Caco-2 (cell line): ENCODE measurements around the gene MAN1C1. TPM values are rescaled to one million over a fixed set of nuclear protein-coding genes. Genes with fewer than 3 reads are reported as not detected.

Source experiments
- BruUV-seq: library from RNA; stranded (reverse); fragments of 400-500 nt; replicated peaks from 2 replicates; lab custom pipeline; 2021; lab: Mats Ljungman, UMichigan
- CTCF ChIA-PET: fragments of 300-600 bp; sonication (Branson Sonifier 250); formaldehyde crosslinking; loops from one replicate; lab custom pipeline; 2022; ENCODE audit warnings: antibody characterized with exemption; lab: Charles Lee
- POLR2A ChIA-PET: fragments of 300-600 bp; sonication (Branson Sonifier 250); formaldehyde crosslinking; loops from one replicate; lab custom pipeline; 2022; ENCODE audit warnings: antibody characterized with exemption; lab: Charles Lee
- DNase-seq, 2 experiments: peaks; one replicate each; pipeline versions ENCODE4 v3.0.0 to v3.0.0-alpha.2; 2020 to 2022
- H3K27me3 ChIP-seq: replicated peaks from 2 replicates; pipeline ENCODE4 v1.6.0; 2011; ENCODE audit warnings: low read length; ENCODE audit not compliant: control insufficient read depth, insufficient read depth
- H3K36me3 ChIP-seq: 2 replicates; pipeline ENCODE4 v1.5.1; 2011; ENCODE audit warnings: low read length; ENCODE audit not compliant: control insufficient read depth, insufficient read depth
- H3K4me1 ChIP-seq: fragments of 250-450 bp; sonication (Bioruptor Pico); 2 replicates; pipeline ENCODE4 v1.5.1; 2020; ENCODE audit warnings: mild to moderate bottlenecking
- H3K4me3 ChIP-seq: 2 replicates; pipeline ENCODE4 v1.5.1; 2011; ENCODE audit warnings: low read depth, mild to moderate bottlenecking, control low read depth, low read length
- H3K9me3 ChIP-seq: fragments of 250-450 bp; sonication (Bioruptor Pico); 2 replicates; pipeline ENCODE4 v1.5.1; 2020; ENCODE audit warnings: mild to moderate bottlenecking, moderate library complexity
- H3K27ac Mint-ChIP-seq: one replicate; pipeline ENCODE4 v1.8.0; 2022; ENCODE audit warnings: mixed read lengths; ENCODE audit not compliant: unreplicated experiment
- H3K27me3 Mint-ChIP-seq: one replicate; pipeline ENCODE4 v1.8.0; 2022; ENCODE audit warnings: mixed read lengths; ENCODE audit not compliant: insufficient read depth, unreplicated experiment
- H3K36me3 Mint-ChIP-seq: one replicate; pipeline ENCODE4 v1.8.0; 2022; ENCODE audit warnings: mild to moderate bottlenecking, mixed read lengths; ENCODE audit not compliant: insufficient read depth, unreplicated experiment
- H3K4me1 Mint-ChIP-seq: one replicate; pipeline ENCODE4 v1.8.0; 2022; ENCODE audit warnings: low read depth, mixed read lengths; ENCODE audit not compliant: unreplicated experiment
- H3K4me3 Mint-ChIP-seq: one replicate; pipeline ENCODE4 v1.8.0; 2022; ENCODE audit warnings: mild to moderate bottlenecking, moderate library complexity, mixed read lengths; ENCODE audit not compliant: unreplicated experiment
- H3K9me3 Mint-ChIP-seq: one replicate; pipeline ENCODE4 v1.8.0; 2022; ENCODE audit warnings: mixed read lengths; ENCODE audit not compliant: unreplicated experiment
- CTCF ChIP-seq, 2 experiments: fragments of 200-600 bp in 1 of 2; IDR thresholded peaks; 1 replicate in 1 of 2; 2 replicates in 1 of 2; pipeline versions ENCODE4 v1.5.1 to v1.8.0; 2011 to 2022; ENCODE audit warnings: antibody characterized with exemption in 1 of 2, control low read depth in 1 of 2, inconsistent platforms in 1 of 2, low read depth in 1 of 2, low read length in 1 of 2, mild to moderate bottlenecking in 1 of 2, moderate library complexity in 1 of 2; ENCODE audit not compliant: insufficient read depth in 1 of 2, severe bottlenecking in 1 of 2, unreplicated experiment in 1 of 2
- intact Hi-C: fragments of 100-400 bp; cut with micrococcal nuclease; formaldehyde crosslinking; loops from one replicate; pipeline ENCODE4 v1.10.0; 2022; ENCODE audit not compliant: unreplicated experiment
- total RNA-seq: library from RNA; stranded (reverse); gene quantifications from 2 replicates; pipeline ENCODE4 v1.2.3, GENCODE V29; 2022

Gene MAN1C1
- total RNA-seq, 1 experiment from 2014 or later = 2.7 TPM

DNA sequence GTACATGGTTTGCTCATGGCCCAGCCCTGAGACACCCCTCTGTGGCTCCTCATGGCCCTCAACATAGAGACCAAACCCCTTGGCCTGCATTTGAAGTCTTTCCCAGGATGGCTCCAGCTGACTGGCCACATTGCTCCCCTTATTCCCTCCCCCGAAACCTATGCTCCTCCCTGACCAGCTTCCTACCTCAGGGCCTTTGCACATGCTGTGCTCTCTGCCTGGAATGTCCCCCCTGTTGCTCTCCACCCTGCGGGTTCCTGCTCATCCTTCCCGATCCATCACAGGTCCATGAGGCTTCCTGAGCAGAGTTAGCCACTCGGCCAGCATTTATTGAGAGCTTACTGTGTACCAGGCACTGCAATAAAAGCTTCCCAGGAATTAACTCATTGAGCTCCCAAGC is 112.5 kb downstream of the MAN1C1 start:
- Mint-ChIP-seq H3K36me3 (no peaks in the 10 kb centered on the region), H3K27ac (no peak overlapping the region), H3K27me3 (no peaks in the 10 kb centered on the region), H3K9me3 (no peaks in the 10 kb centered on the region), H3K4me3 (no peak overlapping the region), H3K4me1 (peaks cover 6% of the 10 kb centered on the region)
- POLR2A ChIA-PET = no interaction called here
- TF ChIP-seq CTCF (IDR thresholded peaks at IDR 0.05; ENCODE audit: insufficient read depth in 1 of 2, low read depth in 1 of 2, low read length in 1 of 2, severe bottlenecking in 1 of 2, unreplicated experiment in 1 of 2) = no peak
- H3K4me3 ChIP-seq = no peak overlapping the region
- H3K27me3 ChIP-seq = no peaks in the 10 kb centered on the region
- H3K9me3 ChIP-seq = no peaks in the 10 kb centered on the region
- intact Hi-C loops = no loop called here
- peaks cover 26% of the 10 kb centered on the region for H3K4me1 ChIP-seq
- H3K36me3 ChIP-seq = no peaks in the 10 kb centered on the region
- no TSS peak for BruUV-seq
- DNase-seq = no peak
- CTCF ChIA-PET = no interaction called here

DNA sequence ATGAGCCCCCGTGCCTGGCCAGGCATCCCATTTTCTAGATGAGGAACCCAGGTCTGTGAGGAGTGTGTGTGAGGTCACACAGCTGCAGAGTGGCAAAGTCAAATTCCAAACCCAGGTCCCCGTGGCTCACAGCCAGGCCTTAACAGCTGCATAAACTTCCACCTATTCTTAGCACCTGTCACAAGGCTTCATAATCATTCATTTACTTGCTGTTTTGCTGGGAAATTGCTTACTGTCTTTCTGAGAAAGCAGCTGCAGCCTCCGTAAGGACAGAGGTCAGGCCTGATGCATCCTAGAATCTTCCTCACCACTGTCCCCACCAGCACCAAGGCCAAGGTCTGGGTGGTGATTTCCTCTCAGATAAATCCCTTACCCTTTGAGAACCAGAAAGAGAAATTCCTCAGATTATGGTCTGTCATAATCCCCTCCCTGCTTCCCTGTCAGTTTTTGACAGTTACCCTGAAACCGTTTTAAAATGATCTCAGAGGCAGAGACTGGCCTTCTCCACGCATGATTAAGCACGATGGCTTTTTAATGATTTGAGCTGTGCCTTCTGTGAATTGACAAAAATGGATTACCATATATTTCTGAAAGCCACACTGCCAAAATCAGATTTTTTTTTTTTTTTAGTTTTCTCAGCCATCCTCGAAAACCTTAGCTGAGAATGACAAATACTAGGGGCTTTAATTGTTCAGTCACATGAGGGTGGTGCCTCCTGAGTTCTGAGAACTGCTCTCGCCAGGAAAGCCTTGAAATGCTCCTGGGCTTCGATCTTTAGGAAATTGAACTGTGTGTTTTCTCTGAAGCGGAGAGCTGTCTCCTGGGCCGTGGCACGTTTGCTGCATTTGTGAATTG is 113.4 kb downstream of the MAN1C1 start:
- peaks cover 26% of the 10 kb centered on the region for H3K4me1 ChIP-seq
- intact Hi-C loops = no loop called here
- BruUV-seq = no TSS peak
- H3K27ac Mint-ChIP-seq = no peak overlapping the region
- H3K36me3 Mint-ChIP-seq = no peaks in the 10 kb centered on the region
- H3K4me3 Mint-ChIP-seq = no peak overlapping the region
- no peak for DNase-seq
- H3K27me3 Mint-ChIP-seq = no peaks in the 10 kb centered on the region
- no peaks in the 10 kb centered on the region for H3K9me3 Mint-ChIP-seq
- H3K36me3 ChIP-seq = no peaks in the 10 kb centered on the region
- no peak for TF ChIP-seq CTCF (IDR thresholded peaks at IDR 0.05; ENCODE audit: insufficient read depth in 1 of 2, low read depth in 1 of 2, low read length in 1 of 2, severe bottlenecking in 1 of 2, unreplicated experiment in 1 of 2)
- H3K27me3 ChIP-seq = no peaks in the 10 kb centered on the region
- peaks cover 6% of the 10 kb centered on the region for H3K4me1 Mint-ChIP-seq
- POLR2A ChIA-PET = interaction anchor here (0.6 kb wide), 1 partner anchor 33 kb away, joined by 6 read pairs; no protein-coding TSS in a partner anchor
- H3K9me3 ChIP-seq = no peaks in the 10 kb centered on the region
- H3K4me3 ChIP-seq = no peak overlapping the region
- CTCF ChIA-PET = no interaction called here

DNA sequence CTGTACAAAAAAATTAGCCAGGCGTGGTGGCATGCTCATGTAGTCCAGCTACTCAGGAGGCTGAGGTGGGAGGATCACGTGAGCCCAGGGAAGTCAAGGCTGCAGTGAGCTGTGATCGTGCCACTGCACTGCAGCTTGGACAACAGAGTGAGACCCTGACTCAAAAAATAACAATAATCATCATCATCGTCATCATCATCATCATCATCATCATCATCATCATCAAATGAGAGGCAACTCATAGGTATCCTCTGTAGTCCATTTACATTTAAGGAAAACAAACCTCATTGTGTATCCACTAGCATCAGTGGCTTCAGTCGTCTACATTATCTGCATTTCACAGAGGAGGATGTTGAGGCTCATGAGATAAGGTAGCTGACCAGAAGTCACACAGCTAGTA is 114.6 kb downstream of the MAN1C1 start:
- H3K27me3 Mint-ChIP-seq = no peaks in the 10 kb centered on the region
- Histone ChIP-seq H3K9me3 (no peaks in the 10 kb centered on the region), H3K4me1 (peaks cover 19% of the 10 kb centered on the region), H3K4me3 (no peak overlapping the region), H3K27me3 (no peaks in the 10 kb centered on the region), H3K36me3 (no peaks in the 10 kb centered on the region)
- intact Hi-C loops = no loop called here
- no TSS peak for BruUV-seq
- no peaks in the 10 kb centered on the region for H3K36me3 Mint-ChIP-seq
- DNase-seq = no peak
- no peak for TF ChIP-seq CTCF (IDR thresholded peaks at IDR 0.05; ENCODE audit: insufficient read depth in 1 of 2, low read depth in 1 of 2, low read length in 1 of 2, severe bottlenecking in 1 of 2, unreplicated experiment in 1 of 2)
- no peak overlapping the region for H3K4me3 Mint-ChIP-seq
- no peaks in the 10 kb centered on the region for H3K9me3 Mint-ChIP-seq
- peaks cover 6% of the 10 kb centered on the region for H3K4me1 Mint-ChIP-seq
- ChIA-PET POLR2A (no interaction called here), CTCF (interaction anchor here (0.7 kb wide), 1 partner anchor 25 kb away, joined by 3 read pairs; no protein-coding TSS in a partner anchor)
- no peak overlapping the region for H3K27ac Mint-ChIP-seq
